ENCODE measurements around the gene SHROOM3. TPM values are rescaled to one million over a fixed set of nuclear protein-coding genes. Genes with fewer than 3 reads are reported as not detected.

SHROOM3 gene
- total RNA-seq, 1 donor from 2014 or later = 62.0 TPM

DNA sequence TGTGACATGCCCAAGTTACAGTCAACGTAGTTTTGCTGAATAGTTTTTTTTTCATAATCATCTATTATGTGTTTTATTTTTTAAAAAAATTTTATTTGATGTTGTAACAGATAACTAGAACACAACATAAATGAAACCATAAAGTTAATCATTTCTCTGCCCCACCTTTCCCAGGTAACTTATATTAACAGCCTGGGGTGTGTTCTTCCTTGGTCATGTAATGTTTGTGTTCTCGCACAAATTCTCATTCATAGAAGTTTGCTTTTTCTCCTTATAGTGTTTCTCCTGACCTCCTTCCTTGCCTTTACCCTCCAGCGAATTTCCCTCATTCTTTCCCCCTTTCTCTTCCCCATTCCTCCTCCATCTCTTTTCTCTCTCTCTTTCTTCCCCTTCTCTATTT is 248.1 kb downstream of the SHROOM3 start:
- ATAC-seq = no peak
- no peak for DNase-seq
- intact Hi-C loops (cut with DNase I) = no loop called here
- H3K9me3 ChIP-seq = no peaks in the 10 kb centered on the region
- H3K4me3 ChIP-seq = no peak overlapping the region
- TF ChIP-seq, protein P1, sequence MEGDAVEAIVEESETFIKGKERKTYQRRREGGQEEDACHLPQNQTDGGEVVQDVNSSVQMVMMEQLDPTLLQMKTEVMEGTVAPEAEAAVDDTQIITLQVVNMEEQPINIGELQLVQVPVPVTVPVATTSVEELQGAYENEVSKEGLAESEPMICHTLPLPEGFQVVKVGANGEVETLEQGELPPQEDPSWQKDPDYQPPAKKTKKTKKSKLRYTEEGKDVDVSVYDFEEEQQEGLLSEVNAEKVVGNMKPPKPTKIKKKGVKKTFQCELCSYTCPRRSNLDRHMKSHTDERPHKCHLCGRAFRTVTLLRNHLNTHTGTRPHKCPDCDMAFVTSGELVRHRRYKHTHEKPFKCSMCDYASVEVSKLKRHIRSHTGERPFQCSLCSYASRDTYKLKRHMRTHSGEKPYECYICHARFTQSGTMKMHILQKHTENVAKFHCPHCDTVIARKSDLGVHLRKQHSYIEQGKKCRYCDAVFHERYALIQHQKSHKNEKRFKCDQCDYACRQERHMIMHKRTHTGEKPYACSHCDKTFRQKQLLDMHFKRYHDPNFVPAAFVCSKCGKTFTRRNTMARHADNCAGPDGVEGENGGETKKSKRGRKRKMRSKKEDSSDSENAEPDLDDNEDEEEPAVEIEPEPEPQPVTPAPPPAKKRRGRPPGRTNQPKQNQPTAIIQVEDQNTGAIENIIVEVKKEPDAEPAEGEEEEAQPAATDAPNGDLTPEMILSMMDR (IDR thresholded peaks at IDR 0.05) = no peak
- peaks cover 4% of the 10 kb centered on the region for H3K4me1 ChIP-seq
- H3K36me3 ChIP-seq = no peaks in the 10 kb centered on the region
- no peaks in the 10 kb centered on the region for H3K27me3 ChIP-seq (ENCODE audit: low read depth)
- no peak overlapping the region for H3K27ac ChIP-seq

DNA sequence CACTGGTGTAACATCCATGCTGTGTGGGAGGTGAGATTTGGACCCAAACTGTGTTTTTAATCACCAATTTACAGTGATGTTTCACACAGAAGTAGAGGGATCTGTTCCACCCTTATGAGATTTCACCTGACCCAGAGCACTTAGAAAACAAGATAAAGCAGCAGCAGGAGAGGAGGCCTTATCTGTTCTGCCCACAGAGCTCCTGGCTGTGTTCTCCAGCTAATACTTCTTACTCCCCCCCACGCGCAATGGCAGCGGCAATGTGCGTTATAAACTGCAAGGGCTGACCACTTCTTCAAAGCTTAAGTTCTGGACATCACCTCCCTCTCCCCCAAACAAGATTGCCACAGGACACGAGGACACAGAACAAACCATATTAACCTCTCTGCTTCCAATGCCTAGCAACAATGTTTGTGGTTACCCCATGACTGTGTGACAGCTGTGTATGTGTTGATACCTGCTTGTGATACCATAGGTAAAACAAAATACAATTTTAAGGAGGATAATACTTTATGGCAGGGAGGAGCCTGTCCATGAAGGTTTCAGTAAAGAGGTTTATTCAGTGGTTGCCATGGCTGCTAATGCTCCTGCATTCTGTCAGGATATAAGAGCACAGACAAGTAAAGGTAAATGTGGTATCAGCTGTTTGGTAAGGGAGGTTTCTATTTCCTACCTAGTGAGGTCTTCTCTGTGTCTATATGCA is 252.9 kb downstream of the SHROOM3 start:
- ATAC-seq = no peak
- no peaks in the 10 kb centered on the region for H3K9me3 ChIP-seq
- no peak overlapping the region for H3K27ac ChIP-seq
- no peaks in the 10 kb centered on the region for H3K36me3 ChIP-seq
- peaks cover 24% of the 10 kb centered on the region for H3K4me1 ChIP-seq
- H3K27me3 ChIP-seq (ENCODE audit: low read depth) = peaks cover 17% of the 10 kb centered on the region
- no peak for DNase-seq
- TF ChIP-seq, protein P1 (IDR thresholded peaks at IDR 0.05) = no peak
- no peak overlapping the region for H3K4me3 ChIP-seq
- intact Hi-C loops (cut with DNase I) = no loop called here

DNA sequence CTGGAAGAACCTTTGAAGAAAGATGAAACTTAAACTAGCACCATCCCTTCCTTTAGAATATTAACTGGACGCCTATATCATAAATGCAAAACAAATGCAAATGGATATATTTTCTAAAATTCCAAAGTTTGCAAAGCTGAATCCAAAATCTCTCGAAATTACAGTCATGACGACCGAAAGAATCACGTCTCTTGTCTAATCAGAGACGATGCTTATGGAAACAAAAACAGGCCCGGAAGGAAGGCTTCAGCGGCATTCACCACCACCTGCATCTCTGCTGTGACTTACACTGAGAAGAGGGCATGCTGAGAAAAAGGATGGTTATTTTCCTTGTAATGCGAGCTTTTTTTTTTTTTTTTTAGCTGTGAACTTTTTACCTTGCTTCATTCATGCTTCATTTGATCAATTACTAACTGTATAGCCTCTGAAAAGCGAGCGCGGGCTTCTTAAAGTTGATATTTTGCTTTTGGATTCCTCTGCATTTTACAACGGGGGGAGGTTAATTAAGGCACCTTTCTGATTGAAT is 253.7 kb downstream of the SHROOM3 start:
- peaks cover 17% of the 10 kb centered on the region for H3K27me3 ChIP-seq (ENCODE audit: low read depth)
- peaks cover 24% of the 10 kb centered on the region for H3K4me1 ChIP-seq
- TF ChIP-seq, protein P1 (IDR thresholded peaks at IDR 0.05) = no peak
- no peaks in the 10 kb centered on the region for H3K36me3 ChIP-seq
- no peak for ATAC-seq
- no peak for DNase-seq
- intact Hi-C loops (cut with DNase I) = no loop called here
- H3K9me3 ChIP-seq = no peaks in the 10 kb centered on the region
- H3K4me3 ChIP-seq = peak overlapping the region; percentile 58
- H3K27ac ChIP-seq = peak overlapping the region; percentile 71

DNA sequence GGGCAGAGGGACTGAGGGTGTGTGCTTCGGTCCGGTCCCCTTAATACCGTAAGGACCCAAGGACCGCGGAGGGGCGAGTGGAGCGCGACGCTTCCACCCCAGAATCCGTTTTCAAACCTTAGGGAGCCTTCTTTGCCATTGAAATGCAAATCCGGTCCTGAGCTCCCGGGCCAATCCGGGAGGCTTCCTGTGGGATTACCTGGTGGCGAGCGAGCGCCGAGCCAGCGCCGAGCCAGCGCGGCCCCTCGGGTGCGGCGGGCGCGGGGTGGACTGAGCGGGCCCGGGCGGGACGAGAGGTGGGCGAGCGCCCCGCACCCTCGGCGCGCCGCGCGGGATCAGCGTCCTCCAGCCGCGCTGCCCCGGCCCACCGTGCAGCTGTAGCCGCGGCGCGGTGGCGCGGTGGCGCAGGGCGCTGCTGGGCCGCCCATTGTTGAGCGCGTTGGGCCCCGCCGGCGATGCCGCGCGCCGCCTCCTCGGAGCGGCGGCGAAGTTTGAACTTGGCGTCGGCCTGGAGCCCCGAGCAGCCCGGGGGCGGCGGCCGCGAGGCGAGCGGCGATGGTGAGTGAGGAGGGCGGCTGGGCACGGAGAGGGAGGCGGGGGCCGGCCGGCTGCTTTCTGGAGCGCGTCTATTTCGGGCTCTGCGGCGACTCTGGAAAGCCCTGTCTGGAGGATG is 254.3 kb downstream of the SHROOM3 start:
- Histone ChIP-seq H3K36me3 (no peaks in the 10 kb centered on the region), H3K27ac (peak overlapping the region; percentile 71), H3K4me1 (peaks cover 24% of the 10 kb centered on the region), H3K27me3 (ENCODE audit: low read depth) (peaks cover 17% of the 10 kb centered on the region), H3K9me3 (no peaks in the 10 kb centered on the region), H3K4me3 (peak overlapping the region; percentile 58)
- TF ChIP-seq, protein P1 (IDR thresholded peaks at IDR 0.05) = no peak
- ATAC-seq (peak; percentile 77 to 79), DNase-seq (peak; percentile 62)
- intact Hi-C loops (cut with DNase I) = no loop called here

DNA sequence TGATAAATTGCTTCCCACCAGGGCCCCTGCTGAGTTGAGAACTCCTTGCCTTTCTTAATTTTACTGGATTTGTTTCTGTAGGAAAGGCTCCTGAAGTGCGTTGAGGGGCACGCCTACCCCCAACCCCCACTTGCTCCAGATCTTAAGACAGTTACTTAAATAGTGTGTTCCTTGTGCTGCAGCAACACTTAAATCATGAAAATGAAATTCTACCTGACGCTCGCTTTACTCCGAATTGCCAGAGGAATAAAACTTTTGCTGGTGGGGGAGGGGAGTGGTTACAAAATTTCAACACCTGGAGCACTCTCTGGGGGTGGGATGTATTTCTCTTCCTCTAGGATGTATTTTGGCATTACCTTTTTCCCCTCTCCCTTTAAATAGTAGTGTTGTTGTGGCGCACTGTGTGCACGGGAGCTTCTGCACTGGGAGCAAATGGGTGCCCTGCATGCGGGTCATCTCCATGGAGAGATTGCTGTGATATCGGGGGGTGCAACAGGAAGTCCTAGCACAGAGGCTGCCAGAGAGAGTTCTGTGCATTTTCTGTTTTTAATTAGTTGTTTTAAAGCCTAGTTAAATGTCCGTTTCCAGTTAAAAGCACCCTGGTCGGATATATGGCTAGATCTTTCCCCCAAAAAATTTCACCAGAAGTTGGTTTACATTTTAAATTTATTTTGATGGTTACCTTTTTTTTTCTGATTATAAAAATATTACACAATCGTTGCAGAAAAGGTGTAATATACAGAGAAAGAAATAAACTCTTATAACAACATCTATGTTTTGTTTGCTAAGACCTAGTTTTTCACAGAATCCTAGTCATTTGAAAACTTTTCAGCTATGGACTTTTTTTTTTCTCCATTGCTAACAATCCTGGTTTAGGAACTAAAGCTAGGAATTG is 255.2 kb downstream of the SHROOM3 start:
- H3K4me1 ChIP-seq = peaks cover 24% of the 10 kb centered on the region
- ATAC-seq (peak; percentile 33 to 40), DNase-seq (no peak)
- peaks cover 17% of the 10 kb centered on the region for H3K27me3 ChIP-seq (ENCODE audit: low read depth)
- peak overlapping the region; percentile 71 for H3K27ac ChIP-seq
- no peaks in the 10 kb centered on the region for H3K9me3 ChIP-seq
- H3K36me3 ChIP-seq = no peaks in the 10 kb centered on the region
- intact Hi-C loops (cut with DNase I) = no loop called here
- peak overlapping the region; percentile 58 for H3K4me3 ChIP-seq
- TF ChIP-seq, protein P1 (IDR thresholded peaks at IDR 0.05) = no peak
